Activated T-helper 9 cell treated with anti-CD3 and anti-CD28 coated beads, Interleukin-2, amount 50 U/mL, for 16 hours (primary cell): Measurements from ENCODE around the gene SNAP23.

Experiments used
- DNase-seq: peaks from one replicate; pipeline ENCODE4 v3.0.0-alpha.2; 2020; ENCODE audit warnings: low read depth

Gene SNAP23

GRCh38 chr15:42575188-42576039, 80.0 kb downstream of the SNAP23 start, which contains the start of gene STARD9:
Gene STARD9, plus strand, starts transcription at chr15:42575606. Its CDS starts 110 bp downstream, at chr15:42575716.
- DNase-seq, result peak; percentile 92

- DNase-seq, result no peak
These were observed 80.7 kb downstream of the SNAP23 start for GRCh38 chr15:42576040-42576594.

GRCh38 chr15:42576776-42577175, 81.3 kb downstream of the SNAP23 start:
- no peak for DNase-seq

GRCh38 chr15:42577514-42578031, 82.1 kb downstream of the SNAP23 start:
- no peak for DNase-seq

- no peak for DNase-seq
These were observed 83.6 kb downstream of the SNAP23 start for GRCh38 chr15:42578984-42579537.

- DNase-seq, result peak; percentile 58
These were observed 85.9 kb downstream of the SNAP23 start for GRCh38 chr15:42581272-42581730.
